Measurements from ENCODE around the gene EEF1AKMT3. TPM values are rescaled to one million over a fixed set of nuclear protein-coding genes. Genes with fewer than 3 reads are reported as not detected.

EEF1AKMT3 gene
- total and polyA plus RNA-seq, 2 of the 4 experiments (the other 2 are of a cell fraction), result 3.2 to 8.1 TPM

- Histone ChIP-seq H3K14ac (replicated peaks; ENCODE audit: low read depth, low read length) (no peak overlapping the region), H4K91ac (ENCODE audit: insufficient read depth, low read depth, low read length) (no peak overlapping the region), H3K4ac (ENCODE audit: low read depth, low read length) (no peak overlapping the region), H2BK5ac (ENCODE audit: low read depth, low read length, poor library complexity, severe bottlenecking) (no peak overlapping the region), H2BK15ac (ENCODE audit: low read depth, low read length) (no peak overlapping the region), H4K20me1 (ENCODE audit: insufficient read depth, low read length) (peaks cover 44% of the 10 kb centered on the region), H3K4me3 (ENCODE audit: insufficient read depth, low read depth, low read length) (no peak overlapping the region), H3K36me3 (ENCODE audit: control insufficient read depth, insufficient read depth, low read length) (peaks cover 81% of the 10 kb centered on the region), H4K5ac (ENCODE audit: low read depth, low read length) (no peak overlapping the region), H3K9me3 (ENCODE audit: control insufficient read depth, insufficient read depth, low read length) (no peaks in the 10 kb centered on the region), H3K4me2 (ENCODE audit: low read depth, low read length) (no peak overlapping the region), H3K79me1 (ENCODE audit: low read depth in 1 of 2, low read length in 2 of 2) (peaks cover 32 to 60% of the 10 kb centered on the region in 2 experiments), H3K18ac (ENCODE audit: low read depth, low read length) (no peak overlapping the region), H3K9me1 (ENCODE audit: insufficient read depth, low read length) (peaks cover 5% of the 10 kb centered on the region), H3K23ac (ENCODE audit: low read depth, low read length) (no peak overlapping the region), H3K27ac (ENCODE audit: insufficient read depth, low read length) (no peak overlapping the region), H4K8ac (ENCODE audit: low read depth in 2 of 2, low read length in 2 of 2) (no peak overlapping the region), H3K56ac (ENCODE audit: extremely low read depth, insufficient read depth, low read length) (no peak overlapping the region), H3K4me1 (ENCODE audit: control insufficient read depth, insufficient read depth, low read length) (no peaks in the 10 kb centered on the region; the same call in 1 of the 2 replicates), H2AK9ac (replicated peaks; ENCODE audit: low read depth, low read length, poor library complexity) (no peak overlapping the region), H2BK20ac (ENCODE audit: low read depth, low read length) (no peak overlapping the region), H2AFZ (replicated peaks; ENCODE audit: low read length, poor library complexity) (no peak overlapping the region), H2BK120ac (ENCODE audit: low read depth, low read length) (no peak overlapping the region), H2AK5ac (ENCODE audit: low read depth, low read length) (no peak overlapping the region), H3K27me3 (ENCODE audit: control insufficient read depth, insufficient read depth, low read length) (no peaks in the 10 kb centered on the region), H3K9ac (ENCODE audit: low read depth, low read length) (no peak overlapping the region)
- CTCF ChIA-PET, result no interaction called here
- in situ Hi-C loops (cut with MboI; ENCODE audit: low sequenced_read_pairs), result no loop called here
- no peak for ATAC-seq (ENCODE audit: low read depth)
- BruUV-seq (replicated peaks), result TSS peak; percentile 28
- WGBS, 2 experiments (ENCODE audit: extremely low coverage in 2 of 2, insufficient read length in 1 of 2), result no CpG with 5 or more reads among the region's 10 CpGs
- POLR2A ChIA-PET (ENCODE audit: unreplicated experiment), result no interaction called here
- no peak for DNase-seq
- dilution Hi-C loops (cut with HindIII; ENCODE audit: low sequenced_read_pairs, unreplicated experiment), result no loop called here
- intact Hi-C loops (cut with micrococcal nuclease), result no loop called here
- TF ChIP-seq USF2 (IDR thresholded peaks at IDR 0.05; ENCODE audit: low read depth, low read length) (no peak), MAZ (IDR thresholded peaks at IDR 0.05; ENCODE audit: borderline replicate concordance, low read depth, low read length) (no peak), CTCF (conservative IDR thresholded peaks at IDR 0.05; ENCODE audit: low read depth, low read length) (no peak), POLR2A (IDR thresholded peaks at IDR 0.05; ENCODE audit: low read depth, low read length) (no peak), RAD21 (IDR thresholded peaks at IDR 0.05; ENCODE audit: low read length) (no peak), CHD1 (IDR thresholded peaks at IDR 0.05; ENCODE audit: low read depth, low read length) (no peak), ELK1 (IDR thresholded peaks at IDR 0.05; ENCODE audit: borderline replicate concordance, low read depth, low read length) (no peak), MXI1 (IDR thresholded peaks at IDR 0.05; ENCODE audit: borderline replicate concordance, low read depth, low read length) (no peak), FOS (IDR thresholded peaks at IDR 0.05; ENCODE audit: low read depth, low read length) (no peak), SMC3 (IDR thresholded peaks at IDR 0.05; ENCODE audit: low read depth, low read length) (no peak), CEBPB (IDR thresholded peaks at IDR 0.05; ENCODE audit: low read depth, low read length) (no peak)
Measured at GRCh38 chr12:57821474-57822214, 49.2 kb downstream of the EEF1AKMT3 start.
